Fibroblast of lung (primary cell): ENCODE measurements around the gene UIMC1. TPM values are rescaled to one million over a fixed set of nuclear protein-coding genes. Genes with fewer than 3 reads are reported as not detected.
A peak's percentile ranks its signal among the peaks of the same experiment; 100 is the strongest.
"Not testable (repeated sequence)": the region's sequence is repeated elsewhere in the genome, so short reads cannot be mapped to it uniquely, and the experiment has no call there.

ENCODE experiments used
- DNase-seq, 2 donors: peaks; one replicate each; pipeline versions ENCODE4 v3.0.0 to v3.0.0-alpha.2; 2010; ENCODE audit warnings: low read depth in 2 of 2
- H2AFZ ChIP-seq: 2 replicates; pipeline ENCODE4 v1.5.1; 2012; ENCODE audit warnings: low read length, control low read depth, inconsistent platforms
- H3K27ac ChIP-seq: 2 replicates; pipeline ENCODE4 v1.5.1; 2011; ENCODE audit warnings: low read length, control low read depth; ENCODE audit not compliant: insufficient read depth
- H3K27me3 ChIP-seq: 2 replicates; pipeline ENCODE4 v1.5.1; 2011; ENCODE audit warnings: mild to moderate bottlenecking, low read length; ENCODE audit not compliant: control insufficient read depth, insufficient read depth
- H3K36me3 ChIP-seq: 2 replicates; pipeline ENCODE4 v1.5.1; 2011; ENCODE audit warnings: low read length; ENCODE audit not compliant: control insufficient read depth, insufficient read depth
- H3K4me1 ChIP-seq: 2 replicates; pipeline ENCODE4 v1.5.1; 2011; ENCODE audit warnings: low read length; ENCODE audit not compliant: control insufficient read depth, insufficient read depth; ENCODE audit errors: extremely low read depth
- H3K4me2 ChIP-seq: 2 replicates; pipeline ENCODE4 v1.5.1; 2011; ENCODE audit warnings: low read length, control low read depth; ENCODE audit not compliant: insufficient read depth; ENCODE audit errors: extremely low read depth
- H3K4me3 ChIP-seq, 4 experiments: fragments of 200-600 bp in 1 of 4; sonication (generic) in 1 of 4; replicated peaks in 1 of 4; 2 replicates each; pipeline ENCODE4 v1.5.1; 2011 to 2016; ENCODE audit warnings: low read length in 4 of 4, low read depth in 3 of 4, mild to moderate bottlenecking in 3 of 4, control low read depth in 2 of 4, inconsistent platforms in 1 of 4, mixed read lengths in 1 of 4; ENCODE audit not compliant: insufficient read depth in 1 of 4; ENCODE audit errors: control extremely low read depth in 1 of 4
- H3K79me2 ChIP-seq: 2 replicates; pipeline ENCODE4 v1.5.1; 2012; ENCODE audit warnings: mild to moderate bottlenecking, low read length, inconsistent platforms; ENCODE audit not compliant: control insufficient read depth, insufficient read depth
- H3K9ac ChIP-seq: 2 replicates; pipeline ENCODE4 v1.5.1; 2011; ENCODE audit warnings: mild to moderate bottlenecking, low read length, control low read depth; ENCODE audit not compliant: insufficient read depth
- H3K9me3 ChIP-seq: 2 replicates; pipeline ENCODE4 v1.5.1; 2012; ENCODE audit warnings: low read depth, low read length; ENCODE audit not compliant: control insufficient read depth, insufficient read depth
- H4K20me1 ChIP-seq: 2 replicates; pipeline ENCODE4 v1.5.1; 2011; ENCODE audit warnings: low read length; ENCODE audit not compliant: control insufficient read depth, insufficient read depth; ENCODE audit errors: extremely low read depth
- EZH2 ChIP-seq: IDR thresholded peaks from 2 replicates; pipeline ENCODE4 v1.5.1; 2012; ENCODE audit warnings: low read length, control low read depth, mild to moderate bottlenecking; ENCODE audit errors: missing control alignments
- polyA plus RNA-seq, 2 donors: library from polyadenylated mRNA; depleted of rRNA in 1 of 2; stranded (reverse) in 1 of 2; unstranded in 1 of 2; fragments of >200 nt; gene quantifications; 2 replicates each; pipeline ENCODE4 v1.2.1, GENCODE V29; 2011 to 2012; ENCODE audit warnings: missing spikeins in 1 of 2
- total RNA-seq: library from RNA; depleted of rRNA; stranded (reverse); fragments of >200 nt; gene quantifications from 2 replicates; pipeline ENCODE4 v1.2.1, GENCODE V29; 2014
- TF ChIP-seq, protein P1 (sequence below), 2 donors: IDR thresholded peaks in 1 of 2; conservative IDR thresholded peaks in 1 of 2; 1 replicate in 1 of 2; 2 replicates in 1 of 2; pipeline ENCODE4 v1.5.1; 2011 to 2012; ENCODE audit warnings: low read length in 2 of 2, control low read depth in 1 of 2, inconsistent platforms in 1 of 2, low read depth in 1 of 2, mild to moderate bottlenecking in 1 of 2

UIMC1 gene
- total and polyA plus RNA-seq, 2 donors (not counting 1 experiment from before 2014, with no cell fraction given): 19.4 to 36.7 TPM

DNA sequence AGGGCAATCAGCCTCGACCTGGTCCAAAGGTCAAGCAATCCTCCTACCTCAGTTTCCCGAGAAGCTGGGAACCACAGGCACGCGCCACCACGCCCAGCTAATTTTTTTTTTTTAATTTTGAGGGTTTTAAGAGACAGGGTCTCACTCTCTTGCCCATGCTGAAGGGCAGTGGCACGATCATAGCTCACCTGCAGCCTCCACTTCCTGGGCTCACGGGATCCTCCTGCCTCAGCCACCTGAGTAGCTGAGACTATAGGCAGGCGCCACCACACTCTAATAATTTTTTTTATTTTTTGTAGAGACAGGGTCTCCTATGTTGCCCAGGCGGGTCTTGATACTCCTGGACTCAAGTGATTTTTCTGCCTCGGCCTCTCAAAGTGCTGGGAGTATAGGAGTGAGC is 1.6 kb downstream of the UIMC1 start:
- Histone ChIP-seq H3K4me1 (peaks cover 2% of the 10 kb centered on the region), H4K20me1 (peaks cover 5% of the 10 kb centered on the region), H3K27me3 (no peaks in the 10 kb centered on the region), H3K4me3 (peak overlapping the region; percentile 70 to 95 (median 90)), H3K9ac (no peak overlapping the region), H3K36me3 (no peaks in the 10 kb centered on the region), H3K9me3 (no peaks in the 10 kb centered on the region), H3K27ac (peak overlapping the region; percentile 50), H3K4me2 (peak overlapping the region; percentile 99), H3K79me2 (peaks cover 60% of the 10 kb centered on the region), H2AFZ (no peak overlapping the region)
- no peak for DNase-seq
- TF ChIP-seq, protein P1, sequence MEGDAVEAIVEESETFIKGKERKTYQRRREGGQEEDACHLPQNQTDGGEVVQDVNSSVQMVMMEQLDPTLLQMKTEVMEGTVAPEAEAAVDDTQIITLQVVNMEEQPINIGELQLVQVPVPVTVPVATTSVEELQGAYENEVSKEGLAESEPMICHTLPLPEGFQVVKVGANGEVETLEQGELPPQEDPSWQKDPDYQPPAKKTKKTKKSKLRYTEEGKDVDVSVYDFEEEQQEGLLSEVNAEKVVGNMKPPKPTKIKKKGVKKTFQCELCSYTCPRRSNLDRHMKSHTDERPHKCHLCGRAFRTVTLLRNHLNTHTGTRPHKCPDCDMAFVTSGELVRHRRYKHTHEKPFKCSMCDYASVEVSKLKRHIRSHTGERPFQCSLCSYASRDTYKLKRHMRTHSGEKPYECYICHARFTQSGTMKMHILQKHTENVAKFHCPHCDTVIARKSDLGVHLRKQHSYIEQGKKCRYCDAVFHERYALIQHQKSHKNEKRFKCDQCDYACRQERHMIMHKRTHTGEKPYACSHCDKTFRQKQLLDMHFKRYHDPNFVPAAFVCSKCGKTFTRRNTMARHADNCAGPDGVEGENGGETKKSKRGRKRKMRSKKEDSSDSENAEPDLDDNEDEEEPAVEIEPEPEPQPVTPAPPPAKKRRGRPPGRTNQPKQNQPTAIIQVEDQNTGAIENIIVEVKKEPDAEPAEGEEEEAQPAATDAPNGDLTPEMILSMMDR (conservative IDR thresholded peaks at IDR 0.05 in 1 of 2, IDR thresholded peaks at IDR 0.05 in 1 of 2; ENCODE audit: low read depth in 1 of 2, low read length in 2 of 2): no peak
- TF ChIP-seq EZH2: no peak

DNA sequence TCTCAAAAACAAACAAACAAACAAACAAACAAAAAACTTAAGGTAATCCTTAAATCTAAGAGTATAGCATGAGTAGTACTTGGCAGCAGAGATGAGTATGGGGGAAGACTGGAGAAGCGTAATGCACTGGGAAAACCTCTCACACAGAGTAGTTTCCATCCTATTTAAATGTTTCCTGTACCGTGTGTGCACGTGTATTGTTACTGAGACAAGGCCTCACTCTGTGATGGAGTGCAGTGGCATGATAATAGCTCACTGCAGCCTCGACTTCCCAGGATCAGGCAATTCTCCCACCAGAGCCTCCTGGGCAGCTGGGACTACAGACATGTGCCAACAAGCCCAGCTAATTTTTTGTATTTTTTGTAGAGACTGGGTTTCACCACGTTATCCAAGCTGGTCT is 2.9 kb downstream of the UIMC1 start:
- Histone ChIP-seq H3K4me2 (no peak overlapping the region), H3K4me3 (peak overlapping the region in 1 of 4 experiments; percentile 6), H3K27ac (no peak overlapping the region), H4K20me1 (peaks cover 5% of the 10 kb centered on the region), H3K4me1 (peaks cover 2% of the 10 kb centered on the region), H2AFZ (no peak overlapping the region), H3K36me3 (no peaks in the 10 kb centered on the region), H3K9ac (no peak overlapping the region), H3K9me3 (no peaks in the 10 kb centered on the region), H3K79me2 (peaks cover 73% of the 10 kb centered on the region), H3K27me3 (no peaks in the 10 kb centered on the region)
- DNase-seq: no peak
- TF ChIP-seq, protein P1 (conservative IDR thresholded peaks at IDR 0.05 in 1 of 2, IDR thresholded peaks at IDR 0.05 in 1 of 2; ENCODE audit: low read depth in 1 of 2, low read length in 2 of 2): no peak

DNA sequence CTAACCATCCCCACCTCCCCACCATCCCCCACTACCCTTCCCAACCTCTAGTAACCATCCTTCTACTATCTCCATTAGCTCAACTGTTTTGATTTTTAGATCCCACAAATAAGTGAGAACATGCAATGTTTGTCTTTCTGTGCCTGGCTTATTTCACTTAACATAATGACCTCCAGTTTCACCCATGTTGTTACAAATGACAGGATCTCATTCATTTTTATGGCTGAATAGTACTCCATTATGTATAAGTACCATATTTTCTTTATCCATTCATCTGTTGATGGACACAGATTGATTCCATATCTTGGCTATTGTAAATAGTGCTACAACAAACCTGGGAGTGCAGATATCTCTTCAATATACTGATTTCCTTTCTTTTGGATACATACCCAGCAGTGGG is 7.1 kb downstream of the UIMC1 start:
- not testable (repeated sequence) for H3K4me3 ChIP-seq, H3K27ac ChIP-seq, H3K9ac ChIP-seq, H3K27me3 ChIP-seq, H2AFZ ChIP-seq, H3K4me2 ChIP-seq, H3K4me1 ChIP-seq, H3K9me3 ChIP-seq, DNase-seq, H3K36me3 ChIP-seq, H4K20me1 ChIP-seq
- peaks cover 85% of the 10 kb centered on the region for H3K79me2 ChIP-seq
